Liver (tissue), 9 donors: ENCODE measurements around the gene HCRT. TPM values are rescaled to one million over a fixed set of nuclear protein-coding genes. Genes with fewer than 3 reads are reported as not detected.
A peak's percentile ranks its signal among the peaks of the same experiment; 100 is the strongest.
"Not testable (repeated sequence)": the region's sequence is repeated elsewhere in the genome, so short reads cannot be mapped to it uniquely, and the experiment has no call there.

Experiments
- DNase-seq: peaks from one replicate; pipeline ENCODE4 v3.0.0-alpha.2; 2017; ENCODE audit warnings: low spot score
- H3K27ac ChIP-seq, 2 donors: one replicate each; pipeline ENCODE4 v1.7.0; 2013; ENCODE audit warnings: inconsistent platforms in 2 of 2, low read length in 2 of 2, control low read depth in 1 of 2, low read depth in 1 of 2, mild to moderate bottlenecking in 1 of 2
- H3K27me3 ChIP-seq, 4 donors: one replicate each; pipeline versions ENCODE4 v1.6.1 to v1.7.0; 2013; ENCODE audit warnings: low read length in 3 of 4, inconsistent platforms in 1 of 4, mild to moderate bottlenecking in 1 of 4, moderate library complexity in 1 of 4; ENCODE audit not compliant: control insufficient read depth in 4 of 4, insufficient read depth in 4 of 4
- H3K36me3 ChIP-seq, 4 donors: one replicate each; pipeline versions ENCODE4 v1.6.1 to v1.7.0; 2013; ENCODE audit warnings: low read length in 3 of 4, mild to moderate bottlenecking in 3 of 4, low read depth in 1 of 4, moderate library complexity in 1 of 4; ENCODE audit not compliant: control insufficient read depth in 4 of 4, insufficient read depth in 3 of 4
- H3K4me1 ChIP-seq, 4 donors: one replicate each; pipeline versions ENCODE4 v1.6.1 to v1.7.0; 2013; ENCODE audit warnings: low read length in 3 of 4, mild to moderate bottlenecking in 3 of 4, moderate library complexity in 1 of 4; ENCODE audit not compliant: control insufficient read depth in 4 of 4, insufficient read depth in 4 of 4
- H3K4me3 ChIP-seq, 3 donors: one replicate each; pipeline versions ENCODE4 v1.6.1 to v1.7.0; 2013; ENCODE audit warnings: low read length in 3 of 3, control low read depth in 1 of 3, low read depth in 1 of 3, mild to moderate bottlenecking in 1 of 3
- H3K9ac ChIP-seq, 2 donors: one replicate each; pipeline ENCODE4 v1.7.0; 2013; ENCODE audit warnings: low read length in 2 of 2, mild to moderate bottlenecking in 2 of 2, moderate library complexity in 2 of 2, control low read depth in 1 of 2, low read depth in 1 of 2
- H3K9me3 ChIP-seq, 4 donors: one replicate each; pipeline versions ENCODE4 v1.6.1 to v1.7.0; 2013; ENCODE audit warnings: low read length in 3 of 4; ENCODE audit not compliant: control insufficient read depth in 4 of 4
- EGR1 ChIP-seq, 2 donors: IDR thresholded peaks; 2 replicates each; pipeline ENCODE4 v1.6.1; 2016 to 2018; ENCODE audit warnings: antibody characterized with exemption in 2 of 2, low read depth in 2 of 2
- FOXA1 ChIP-seq: IDR thresholded peaks from 2 replicates; pipeline ENCODE4 v1.6.1; 2016; ENCODE audit warnings: antibody characterized with exemption
- FOXA2 ChIP-seq: IDR thresholded peaks from 2 replicates; pipeline ENCODE4 v1.6.1; 2016; ENCODE audit warnings: antibody characterized with exemption
- HNF4G ChIP-seq: IDR thresholded peaks from 2 replicates; pipeline ENCODE4 v1.6.1; 2016; ENCODE audit warnings: antibody characterized with exemption
- JUND ChIP-seq, 2 donors: IDR thresholded peaks; 2 replicates each; pipeline ENCODE4 v1.6.1; 2016; ENCODE audit warnings: antibody characterized with exemption in 2 of 2
- RAD21 ChIP-seq, 2 donors: IDR thresholded peaks; 2 replicates each; pipeline ENCODE4 v1.6.1; 2016; ENCODE audit warnings: antibody characterized with exemption in 2 of 2, mild to moderate bottlenecking in 2 of 2
- RXRA ChIP-seq, 2 donors: IDR thresholded peaks; 2 replicates each; pipeline ENCODE4 v1.6.1; 2017 to 2018; ENCODE audit warnings: antibody characterized with exemption in 2 of 2, mild to moderate bottlenecking in 1 of 2
- SP1 ChIP-seq: IDR thresholded peaks from 2 replicates; pipeline ENCODE4 v1.6.1; 2018; ENCODE audit warnings: antibody characterized with exemption, mild to moderate bottlenecking
- TAF1 ChIP-seq: conservative IDR thresholded peaks from 2 replicates; pipeline ENCODE4 v1.6.1; 2016; ENCODE audit warnings: antibody characterized with exemption, mild to moderate bottlenecking
- YY1 ChIP-seq: IDR thresholded peaks from 2 replicates; pipeline ENCODE4 v1.6.1; 2016; ENCODE audit warnings: antibody characterized with exemption, mild to moderate bottlenecking
- WGBS: extraction: QIAGEN DNeasy Blood & Tissue Kit; methylation state at CpG from one replicate; pipeline ENCODE4 v1.1.7; 2013; 5-methylcytosine and 5-hydroxymethylcytosine counted together
- polyA plus RNA-seq, 2 donors: library from polyadenylated mRNA; stranded (reverse) in 1 of 2; unstranded in 1 of 2; fragments of 200-250 nt in 1 of 2; fragments of >200 nt in 1 of 2; fragmentation: Nextera tagmentation in 1 of 2; extraction: Ambion mirVana in 1 of 2; gene quantifications; one replicate each; pipeline versions ENCODE4 v1.2.1 to v1.2.3, GENCODE V29; 2013 to 2015
- total RNA-seq, 2 donors: library from RNA; depleted of rRNA; stranded (reverse); fragments of >200 nt; gene quantifications; one replicate each; pipeline ENCODE4 v1.2.3, GENCODE V29; 2014
- TF ChIP-seq, protein P1 (sequence below): fragments of 150-350 bp; IDR thresholded peaks from 2 replicates; pipeline ENCODE4 v1.5.1; 2017; ENCODE audit warnings: improper control_type of control experiment, low read depth, low read length; ENCODE audit not compliant: missing input control
- TF ChIP-seq, protein P2 (sequence below): IDR thresholded peaks from 2 replicates; pipeline ENCODE4 v1.6.1; 2016; ENCODE audit warnings: antibody characterized with exemption, mild to moderate bottlenecking
- TF ChIP-seq, protein P3 (sequence below): IDR thresholded peaks from 2 replicates; pipeline ENCODE4 v1.6.1; 2016; ENCODE audit warnings: antibody characterized with exemption
- TF ChIP-seq, protein P4 (sequence below): IDR thresholded peaks from 2 replicates; pipeline ENCODE4 v1.6.1; 2016; ENCODE audit warnings: antibody characterized with exemption
- donor health status: healthy.
- donor health status: healthy.
- donor health status: healthy.
- donor health status: healthy.
- donor health status: healthy.

HCRT gene
- total and polyA plus RNA-seq, 4 donors: not detected

DNA sequence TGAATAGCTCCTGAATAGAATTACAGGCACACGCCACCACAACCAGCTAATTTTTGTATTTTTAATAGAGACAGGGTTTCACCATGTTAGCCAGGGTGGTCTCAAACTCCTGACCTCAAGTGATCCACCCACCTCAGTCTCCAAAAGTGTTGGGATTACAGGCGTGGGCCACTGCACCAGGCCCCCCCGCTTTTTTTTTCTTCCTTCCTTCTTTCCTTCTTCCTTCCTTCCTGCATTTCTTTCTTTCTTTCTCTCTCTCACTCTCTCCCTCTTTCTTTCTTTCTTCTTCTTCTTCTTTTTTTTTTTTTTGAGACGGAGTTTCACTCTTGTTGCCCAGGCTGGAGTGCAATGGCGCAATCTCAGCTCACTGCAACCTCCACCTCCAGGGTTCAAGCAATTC is 939 bp upstream of the HCRT start:
- H3K4me1 ChIP-seq: peaks cover under 1 to 17% (median 10%) of the 10 kb centered on the region in 4 donors
- H3K36me3 ChIP-seq: not testable (repeated sequence)
- WGBS: 92% methylated on average over 5 of the region's 5 CpGs

DNA sequence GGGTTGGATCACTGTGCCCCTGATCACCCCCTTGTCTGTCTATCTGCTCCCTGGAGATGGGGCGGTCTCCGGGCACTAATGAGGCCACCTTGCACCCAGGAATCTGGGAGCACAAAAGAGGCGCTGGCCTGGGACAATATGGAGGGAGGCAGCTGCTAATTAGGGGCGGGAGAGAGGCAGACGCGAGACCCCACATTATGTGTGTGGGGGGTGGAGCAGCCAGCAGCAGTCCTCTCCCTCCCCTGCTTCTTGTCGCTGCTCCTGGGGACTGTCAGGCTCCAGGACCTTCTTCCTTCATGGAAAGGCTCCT is 324 bp upstream of the HCRT start:
- Histone ChIP-seq H3K4me1 (peaks cover 6 to 23% (median 16%) of the 10 kb centered on the region in 4 donors), H3K4me3 (no peak overlapping the region), H3K27me3 (peaks cover 0 to 3% (median 0%) of the 10 kb centered on the region in 4 donors), H3K36me3 (no peaks in the 10 kb centered on the region), H3K9ac (no peak overlapping the region), H3K27ac (no peak overlapping the region), H3K9me3 (no peaks in the 10 kb centered on the region)
- no peak for DNase-seq
- WGBS: 87% methylated on average over 7 of the region's 7 CpGs
- TF ChIP-seq TAF1: no peak
- no peak for TF ChIP-seq SP1

More for the DNA sequence above, 939 bp upstream of the HCRT start:
- H3K9ac ChIP-seq, DNase-seq, H3K4me3 ChIP-seq, H3K27ac ChIP-seq, H3K9me3 ChIP-seq, H3K27me3 ChIP-seq: not testable (repeated sequence)

DNA sequence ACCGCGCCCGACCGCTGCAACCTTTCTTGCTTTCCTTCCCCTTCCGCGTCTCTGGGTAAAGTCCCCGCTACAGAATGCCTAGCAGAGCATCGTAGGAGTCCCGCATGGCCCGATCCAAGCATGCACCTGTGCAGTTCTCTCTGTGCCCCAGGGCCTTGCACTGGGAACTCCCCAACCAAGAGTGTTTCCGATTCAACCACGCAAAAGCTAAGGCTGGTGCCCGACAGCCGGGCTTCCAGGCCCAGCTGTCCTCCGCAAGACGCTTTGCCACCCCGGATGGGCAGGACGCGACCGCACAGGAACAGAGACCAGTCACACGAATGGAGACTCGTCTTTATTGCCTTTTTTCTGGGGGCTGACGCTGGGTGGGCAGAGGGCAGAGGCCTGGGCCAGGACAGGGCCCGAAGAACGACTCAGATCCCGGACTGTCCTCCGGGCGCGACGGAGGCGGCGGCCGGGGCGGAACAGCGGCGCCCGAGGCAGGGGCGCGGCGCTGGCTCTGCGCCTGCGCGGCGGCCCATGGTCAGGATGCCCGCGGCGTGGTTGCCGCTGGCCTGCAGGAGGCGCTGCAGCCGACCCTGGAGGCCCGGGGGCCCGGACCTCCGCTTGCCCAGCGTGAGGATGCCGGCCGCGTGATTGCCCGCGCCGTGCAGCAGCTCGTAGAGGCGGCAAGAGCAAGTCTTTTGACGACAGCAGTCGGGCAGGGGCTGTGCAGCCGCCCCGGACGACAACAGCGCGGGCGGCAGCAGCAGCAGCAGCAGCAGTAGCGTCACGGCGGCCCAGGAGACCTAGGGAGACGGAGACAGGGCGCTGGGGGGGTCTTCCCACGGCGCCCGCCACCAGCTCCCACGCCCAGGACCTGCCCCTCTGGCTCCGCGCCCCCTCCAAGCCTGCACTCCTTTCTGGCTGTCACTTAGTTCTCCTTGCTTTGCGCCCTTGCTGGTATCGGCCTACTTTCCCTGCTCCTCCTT is 1.2 kb downstream of the HCRT start:
- peak overlapping the region in 1 of 2 donors; percentile 50 for H3K9ac ChIP-seq
- H3K27me3 ChIP-seq: peaks cover 0 to 3% (median 0%) of the 10 kb centered on the region in 4 donors
- H3K36me3 ChIP-seq: no peaks in the 10 kb centered on the region
- TF ChIP-seq JUND (IDR thresholded peaks at IDR 0.05) (no peak), RAD21 (IDR thresholded peaks at IDR 0.05) (peak; percentile 46 to 67)
- TF ChIP-seq, protein P1, sequence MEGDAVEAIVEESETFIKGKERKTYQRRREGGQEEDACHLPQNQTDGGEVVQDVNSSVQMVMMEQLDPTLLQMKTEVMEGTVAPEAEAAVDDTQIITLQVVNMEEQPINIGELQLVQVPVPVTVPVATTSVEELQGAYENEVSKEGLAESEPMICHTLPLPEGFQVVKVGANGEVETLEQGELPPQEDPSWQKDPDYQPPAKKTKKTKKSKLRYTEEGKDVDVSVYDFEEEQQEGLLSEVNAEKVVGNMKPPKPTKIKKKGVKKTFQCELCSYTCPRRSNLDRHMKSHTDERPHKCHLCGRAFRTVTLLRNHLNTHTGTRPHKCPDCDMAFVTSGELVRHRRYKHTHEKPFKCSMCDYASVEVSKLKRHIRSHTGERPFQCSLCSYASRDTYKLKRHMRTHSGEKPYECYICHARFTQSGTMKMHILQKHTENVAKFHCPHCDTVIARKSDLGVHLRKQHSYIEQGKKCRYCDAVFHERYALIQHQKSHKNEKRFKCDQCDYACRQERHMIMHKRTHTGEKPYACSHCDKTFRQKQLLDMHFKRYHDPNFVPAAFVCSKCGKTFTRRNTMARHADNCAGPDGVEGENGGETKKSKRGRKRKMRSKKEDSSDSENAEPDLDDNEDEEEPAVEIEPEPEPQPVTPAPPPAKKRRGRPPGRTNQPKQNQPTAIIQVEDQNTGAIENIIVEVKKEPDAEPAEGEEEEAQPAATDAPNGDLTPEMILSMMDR: peak; percentile 66
- no peaks in the 10 kb centered on the region for H3K9me3 ChIP-seq
- peaks cover 6 to 27% (median 17%) of the 10 kb centered on the region in 4 donors for H3K4me1 ChIP-seq
- 7% methylated on average over 83 of the region's 83 CpGs for WGBS
- H3K4me3 ChIP-seq: peak overlapping the region; percentile 4 to 56 (median 45)
- peak overlapping the region; percentile 3 to 72 for H3K27ac ChIP-seq
- peak; percentile 83 for DNase-seq

DNA sequence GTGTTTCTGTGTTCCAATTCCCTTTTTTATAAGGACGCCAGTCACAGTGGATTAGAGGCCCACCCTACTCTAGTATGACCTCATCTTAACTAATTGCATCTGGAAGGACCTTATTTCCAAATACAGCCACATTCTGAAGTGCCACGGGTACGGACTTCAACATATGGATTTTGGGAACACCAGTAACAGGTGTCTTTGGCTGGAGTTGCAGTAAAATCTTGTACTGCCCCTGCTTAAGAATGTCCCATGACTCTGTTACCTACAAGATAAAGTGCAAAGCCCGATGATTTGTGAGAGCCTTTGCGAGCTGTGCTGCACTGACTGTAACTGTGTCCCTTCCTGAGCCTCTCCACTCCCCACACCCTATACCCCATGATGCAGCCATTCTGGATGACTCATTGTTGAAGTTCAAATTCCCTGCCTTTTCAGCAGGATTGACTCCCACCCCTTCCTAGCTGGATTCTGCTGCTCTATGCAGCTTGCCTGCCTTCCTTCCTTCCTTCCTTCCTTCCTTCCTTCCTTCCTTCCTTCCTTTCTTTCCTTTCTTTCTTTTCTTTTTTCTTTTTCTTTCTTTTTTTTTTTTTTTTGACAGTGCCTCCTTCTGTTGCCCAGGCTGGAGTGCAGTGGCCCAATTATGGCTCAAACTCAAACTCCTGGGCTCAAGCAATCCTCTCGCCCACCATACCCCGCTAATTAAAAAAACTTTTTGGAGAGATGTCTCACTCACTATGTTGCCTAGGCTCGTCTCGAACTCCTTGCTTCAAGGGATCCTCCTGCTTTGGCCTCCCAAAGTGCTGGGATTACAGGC is 2.1 kb downstream of the HCRT start:
- Histone ChIP-seq H3K9ac (peak overlapping the region in 1 of 2 donors; percentile 50), H3K27me3 (peaks cover 0 to 3% (median 0%) of the 10 kb centered on the region in 4 donors), H3K4me1 (peaks cover 6 to 31% (median 17%) of the 10 kb centered on the region in 4 donors), H3K36me3 (no peaks in the 10 kb centered on the region), H3K4me3 (peak overlapping the region; percentile 4 to 56 (median 45)), H3K9me3 (no peaks in the 10 kb centered on the region), H3K27ac (no peak overlapping the region)
- DNase-seq: no peak
- WGBS: 74% methylated on average over 9 of the region's 9 CpGs
- TF ChIP-seq FOXA2 (no peak), RXRA (IDR thresholded peaks at IDR 0.05) (no peak), HNF4G (no peak), JUND (IDR thresholded peaks at IDR 0.05) (no peak), YY1 (no peak), SP1 (no peak), EGR1 (IDR thresholded peaks at IDR 0.05; ENCODE audit: low read depth in 2 of 2) (no peak), FOXA1 (no peak)
- TF ChIP-seq, protein P2, sequence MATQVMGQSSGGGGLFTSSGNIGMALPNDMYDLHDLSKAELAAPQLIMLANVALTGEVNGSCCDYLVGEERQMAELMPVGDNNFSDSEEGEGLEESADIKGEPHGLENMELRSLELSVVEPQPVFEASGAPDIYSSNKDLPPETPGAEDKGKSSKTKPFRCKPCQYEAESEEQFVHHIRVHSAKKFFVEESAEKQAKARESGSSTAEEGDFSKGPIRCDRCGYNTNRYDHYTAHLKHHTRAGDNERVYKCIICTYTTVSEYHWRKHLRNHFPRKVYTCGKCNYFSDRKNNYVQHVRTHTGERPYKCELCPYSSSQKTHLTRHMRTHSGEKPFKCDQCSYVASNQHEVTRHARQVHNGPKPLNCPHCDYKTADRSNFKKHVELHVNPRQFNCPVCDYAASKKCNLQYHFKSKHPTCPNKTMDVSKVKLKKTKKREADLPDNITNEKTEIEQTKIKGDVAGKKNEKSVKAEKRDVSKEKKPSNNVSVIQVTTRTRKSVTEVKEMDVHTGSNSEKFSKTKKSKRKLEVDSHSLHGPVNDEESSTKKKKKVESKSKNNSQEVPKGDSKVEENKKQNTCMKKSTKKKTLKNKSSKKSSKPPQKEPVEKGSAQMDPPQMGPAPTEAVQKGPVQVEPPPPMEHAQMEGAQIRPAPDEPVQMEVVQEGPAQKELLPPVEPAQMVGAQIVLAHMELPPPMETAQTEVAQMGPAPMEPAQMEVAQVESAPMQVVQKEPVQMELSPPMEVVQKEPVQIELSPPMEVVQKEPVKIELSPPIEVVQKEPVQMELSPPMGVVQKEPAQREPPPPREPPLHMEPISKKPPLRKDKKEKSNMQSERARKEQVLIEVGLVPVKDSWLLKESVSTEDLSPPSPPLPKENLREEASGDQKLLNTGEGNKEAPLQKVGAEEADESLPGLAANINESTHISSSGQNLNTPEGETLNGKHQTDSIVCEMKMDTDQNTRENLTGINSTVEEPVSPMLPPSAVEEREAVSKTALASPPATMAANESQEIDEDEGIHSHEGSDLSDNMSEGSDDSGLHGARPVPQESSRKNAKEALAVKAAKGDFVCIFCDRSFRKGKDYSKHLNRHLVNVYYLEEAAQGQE: no peak
- TF ChIP-seq, protein P3, sequence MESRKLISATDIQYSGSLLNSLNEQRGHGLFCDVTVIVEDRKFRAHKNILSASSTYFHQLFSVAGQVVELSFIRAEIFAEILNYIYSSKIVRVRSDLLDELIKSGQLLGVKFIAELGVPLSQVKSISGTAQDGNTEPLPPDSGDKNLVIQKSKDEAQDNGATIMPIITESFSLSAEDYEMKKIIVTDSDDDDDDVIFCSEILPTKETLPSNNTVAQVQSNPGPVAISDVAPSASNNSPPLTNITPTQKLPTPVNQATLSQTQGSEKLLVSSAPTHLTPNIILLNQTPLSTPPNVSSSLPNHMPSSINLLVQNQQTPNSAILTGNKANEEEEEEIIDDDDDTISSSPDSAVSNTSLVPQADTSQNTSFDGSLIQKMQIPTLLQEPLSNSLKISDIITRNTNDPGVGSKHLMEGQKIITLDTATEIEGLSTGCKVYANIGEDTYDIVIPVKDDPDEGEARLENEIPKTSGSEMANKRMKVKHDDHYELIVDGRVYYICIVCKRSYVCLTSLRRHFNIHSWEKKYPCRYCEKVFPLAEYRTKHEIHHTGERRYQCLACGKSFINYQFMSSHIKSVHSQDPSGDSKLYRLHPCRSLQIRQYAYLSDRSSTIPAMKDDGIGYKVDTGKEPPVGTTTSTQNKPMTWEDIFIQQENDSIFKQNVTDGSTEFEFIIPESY: no peak
- TF ChIP-seq, protein P4, sequence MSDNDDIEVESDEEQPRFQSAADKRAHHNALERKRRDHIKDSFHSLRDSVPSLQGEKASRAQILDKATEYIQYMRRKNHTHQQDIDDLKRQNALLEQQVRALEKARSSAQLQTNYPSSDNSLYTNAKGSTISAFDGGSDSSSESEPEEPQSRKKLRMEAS: no peak
